WTC11 (cell line): ENCODE results near the gene STOX2. TPM values are rescaled to one million over a fixed set of nuclear protein-coding genes. Genes with fewer than 3 reads are reported as not detected.

Source experiments
- ATAC-seq: fragments of 200-7000 bp; cut with Tn5 transposase; 2 replicates; pipeline ENCODE4 v1.10.0; 2021; ENCODE audit warnings: mild to moderate bottlenecking, moderate library complexity
- CTCF ChIA-PET: fragments of 300-600 bp; sonication (Branson Sonifier 250); formaldehyde crosslinking; loops from one replicate; lab custom pipeline; 2021; ENCODE audit warnings: antibody characterized with exemption; lab: Charles Lee
- POLR2A ChIA-PET: fragments of 350-600 bp; sonication (Branson Sonifier 250); formaldehyde crosslinking; loops from one replicate; lab custom pipeline; 2021; ENCODE audit warnings: antibody characterized with exemption; lab: Charles Lee
- DNase-seq: peaks from one replicate; pipeline ENCODE4 v3.0.0; 2021; ENCODE audit warnings: low spot score
- H3K27ac Mint-ChIP-seq: 2 replicates; pipeline ENCODE4 v1.8.0; 2021; ENCODE audit warnings: mixed read lengths
- H3K27me3 Mint-ChIP-seq: 2 replicates; pipeline ENCODE4 v1.8.0; 2021; ENCODE audit warnings: low read depth, mild to moderate bottlenecking, moderate library complexity, mixed read lengths
- H3K36me3 Mint-ChIP-seq: 2 replicates; pipeline ENCODE4 v1.8.0; 2021; ENCODE audit warnings: mixed read lengths
- H3K4me1 Mint-ChIP-seq: 2 replicates; pipeline ENCODE4 v1.8.0; 2022; ENCODE audit warnings: mixed read lengths
- H3K4me3 Mint-ChIP-seq: 2 replicates; pipeline ENCODE4 v1.8.0; 2021; ENCODE audit warnings: mild to moderate bottlenecking, moderate library complexity, mixed read lengths
- H3K9me3 Mint-ChIP-seq: 2 replicates; pipeline ENCODE4 v1.8.0; 2021; ENCODE audit warnings: mixed read lengths
- ATF3 ChIP-seq: sonication (generic); formaldehyde crosslinking; conservative IDR thresholded peaks from 2 replicates; pipeline ENCODE4 v1.8.1; 2022; ENCODE audit warnings: mild to moderate bottlenecking, missing genetic modification reagents
- CDX4 ChIP-seq: fragments of 250-450 bp; sonication (Bioruptor Pico); IDR thresholded peaks from 2 replicates; pipeline ENCODE4 v1.9.0; 2021; ENCODE audit warnings: moderate library complexity, mild to moderate bottlenecking, inconsistent platforms, borderline replicate concordance
- CREB1 ChIP-seq: sonication (generic); formaldehyde crosslinking; IDR thresholded peaks from 2 replicates; pipeline ENCODE4 v1.8.0; 2023; ENCODE audit warnings: mild to moderate bottlenecking, missing genetic modification reagents
- CREM ChIP-seq: sonication (generic); formaldehyde crosslinking; IDR thresholded peaks from 2 replicates; pipeline ENCODE4 v1.8.1; 2022; ENCODE audit warnings: mild to moderate bottlenecking, missing genetic modification reagents, moderate library complexity
- E2F5 ChIP-seq: sonication (generic); formaldehyde crosslinking; IDR thresholded peaks from 2 replicates; pipeline ENCODE4 v1.8.1; 2022; ENCODE audit warnings: mild to moderate bottlenecking, moderate library complexity, missing genetic modification reagents
- ESRRA ChIP-seq: sonication (generic); formaldehyde crosslinking; IDR thresholded peaks from 2 replicates; pipeline ENCODE4 v1.8.1; 2022; ENCODE audit warnings: mild to moderate bottlenecking, missing genetic modification reagents, borderline replicate concordance
- FOXJ3 ChIP-seq: sonication (generic); formaldehyde crosslinking; IDR thresholded peaks from 2 replicates; pipeline ENCODE4 v1.9.0; 2021; ENCODE audit warnings: missing genetic modification reagents, mild to moderate bottlenecking, borderline replicate concordance
- GABPB1 ChIP-seq: sonication (generic); formaldehyde crosslinking; IDR thresholded peaks from 2 replicates; pipeline ENCODE4 v1.8.1; 2023; ENCODE audit warnings: mild to moderate bottlenecking, missing genetic modification reagents
- GRHL2 ChIP-seq: fragments of 250-450 bp; sonication (Bioruptor Pico); IDR thresholded peaks from 2 replicates; pipeline ENCODE4 v1.8.0; 2022; ENCODE audit warnings: mild to moderate bottlenecking, moderate library complexity; ENCODE audit not compliant: insufficient replicate concordance, severe bottlenecking
- IRF2 ChIP-seq: sonication (generic); formaldehyde crosslinking; IDR thresholded peaks from 2 replicates; pipeline ENCODE4 v1.8.0; 2022; ENCODE audit warnings: low read depth, missing genetic modification reagents, borderline replicate concordance
- MLX ChIP-seq: sonication (generic); formaldehyde crosslinking; IDR thresholded peaks from 2 replicates; pipeline ENCODE4 v1.8.1; 2023; ENCODE audit warnings: mild to moderate bottlenecking, missing genetic modification reagents, moderate library complexity
- MXD4 ChIP-seq: fragments of 250-450 bp; sonication (Bioruptor Pico); IDR thresholded peaks from 2 replicates; pipeline ENCODE4 v1.8.0; 2021; ENCODE audit warnings: mild to moderate bottlenecking, moderate library complexity, borderline replicate concordance
- NFE2L1 ChIP-seq: sonication (generic); formaldehyde crosslinking; IDR thresholded peaks from 2 replicates; pipeline ENCODE4 v1.8.1; 2023; ENCODE audit warnings: missing genetic modification reagents
- OVOL2 ChIP-seq: fragments of 250-450 bp; sonication (Bioruptor Pico); IDR thresholded peaks from 2 replicates; pipeline ENCODE4 v1.9.0; 2021; ENCODE audit warnings: mild to moderate bottlenecking, borderline replicate concordance
- PREB ChIP-seq: sonication (generic); formaldehyde crosslinking; IDR thresholded peaks from 2 replicates; pipeline ENCODE4 v1.8.1; 2022; ENCODE audit warnings: mild to moderate bottlenecking, missing genetic modification reagents, moderate library complexity, borderline replicate concordance
- RELA ChIP-seq: sonication (generic); formaldehyde crosslinking; IDR thresholded peaks from 2 replicates; pipeline ENCODE4 v1.8.1; 2022; ENCODE audit warnings: missing genetic modification reagents, mild to moderate bottlenecking, borderline replicate concordance
- SMAD3 ChIP-seq: sonication (generic); formaldehyde crosslinking; IDR thresholded peaks from 2 replicates; pipeline ENCODE4 v1.8.0; 2022; ENCODE audit warnings: missing genetic modification reagents, mild to moderate bottlenecking, borderline replicate concordance
- USF1 ChIP-seq: sonication (generic); formaldehyde crosslinking; IDR thresholded peaks from 2 replicates; pipeline ENCODE4 v1.8.0; 2022; ENCODE audit warnings: mild to moderate bottlenecking, missing genetic modification reagents
- ZNF416 ChIP-seq: fragments of 250-450 bp; sonication (Bioruptor Pico); IDR thresholded peaks from 2 replicates; pipeline ENCODE4 v1.9.0; 2021; ENCODE audit warnings: mild to moderate bottlenecking, inconsistent platforms
- ZNF512 ChIP-seq: sonication (generic); formaldehyde crosslinking; IDR thresholded peaks from 2 replicates; pipeline ENCODE4 v1.8.1; 2022; ENCODE audit warnings: missing genetic modification reagents, borderline replicate concordance
- ZNF671 ChIP-seq: fragments of 250-450 bp; sonication (Bioruptor Pico); IDR thresholded peaks from 2 replicates; pipeline ENCODE4 v1.8.0; 2021; ENCODE audit warnings: mild to moderate bottlenecking
- total RNA-seq: library from RNA; stranded (reverse); gene quantifications from 3 replicates; pipeline ENCODE4 v1.2.3, GENCODE V29; 2021

The STOX2 gene
- total RNA-seq, 1 experiment from 2014 or later = 31.6 TPM

GRCh38 chr4:184056877-184057276 lies 151.8 kb downstream of the STOX2 start:
- Mint-ChIP-seq H3K36me3 (no peaks in the 10 kb centered on the region), H3K27ac (no peak overlapping the region), H3K9me3 (no peaks in the 10 kb centered on the region), H3K4me1 (peaks cover 15% of the 10 kb centered on the region), H3K4me3 (no peak overlapping the region), H3K27me3 (no peaks in the 10 kb centered on the region; the same call in 1 of the 2 replicates)
- POLR2A ChIA-PET = no interaction called here
- CTCF ChIA-PET = no interaction called here
- no peak; the same call in none of the 2 replicates for ATAC-seq
- TF ChIP-seq ATF3 = no peak
- TF ChIP-seq SMAD3 = no peak
- TF ChIP-seq ZNF512 (CRISPR knock-in tag) = no peak
- no peak for TF ChIP-seq NFE2L1 (CRISPR knock-in tag)
- no peak for TF ChIP-seq IRF2
- no peak for TF ChIP-seq CDX4
- TF ChIP-seq MLX (CRISPR knock-in tag) = no peak
- no peak for TF ChIP-seq E2F5 (CRISPR knock-in tag)
- no peak for TF ChIP-seq ZNF671 (CRISPR knock-in tag)
- no peak for TF ChIP-seq PREB (CRISPR knock-in tag)
- no peak for TF ChIP-seq CREB1 (CRISPR knock-in tag)
- TF ChIP-seq USF1 (CRISPR knock-in tag) = no peak
- no peak for DNase-seq

GRCh38 chr4:184058026-184058425 lies 152.9 kb downstream of the STOX2 start:
- TF ChIP-seq RELA (CRISPR knock-in tag) = no peak
- TF ChIP-seq CREM (CRISPR knock-in tag) = no peak
- Mint-ChIP-seq H3K27me3 (no peaks in the 10 kb centered on the region; the same call in 1 of the 2 replicates), H3K27ac (no peak overlapping the region), H3K4me3 (no peak overlapping the region), H3K4me1 (peaks cover 15% of the 10 kb centered on the region), H3K9me3 (no peaks in the 10 kb centered on the region), H3K36me3 (no peaks in the 10 kb centered on the region)
- ATAC-seq (no peak), DNase-seq (no peak)
- ChIA-PET CTCF (no interaction called here), POLR2A (no interaction called here)

GRCh38 chr4:184059099-184059498 lies 154.0 kb downstream of the STOX2 start:
- H3K36me3 Mint-ChIP-seq = no peaks in the 10 kb centered on the region
- DNase-seq = no peak
- no peaks in the 10 kb centered on the region; the same call in 1 of the 2 replicates for H3K27me3 Mint-ChIP-seq
- CTCF ChIA-PET = no interaction called here
- H3K9me3 Mint-ChIP-seq = no peaks in the 10 kb centered on the region
- no peak for ATAC-seq
- TF ChIP-seq FOXJ3 (no peak), GABPB1 (CRISPR knock-in tag) (no peak), MXD4 (no peak), OVOL2 (CRISPR knock-in tag) (no peak), GRHL2 (CRISPR knock-in tag) (no peak), ESRRA (no peak), ZNF416 (CRISPR knock-in tag) (no peak)
- TF ChIP-seq, all 79 proteins: peak for 0
- no peak overlapping the region for H3K27ac Mint-ChIP-seq
- POLR2A ChIA-PET = no interaction called here
- peaks cover 15% of the 10 kb centered on the region for H3K4me1 Mint-ChIP-seq
- H3K4me3 Mint-ChIP-seq = no peak overlapping the region
